HG02970 (cell line): Measurements from ENCODE around the gene COPB2.

ENCODE experiments used
- ATAC-seq: cut with Tn5 transposase; IDR thresholded peaks from one replicate; pipeline ENCODE4 v1.9.1; 2021; ENCODE audit warnings: mild to moderate bottlenecking, moderate library complexity, moderate number of reproducible peaks; ENCODE audit not compliant: unreplicated experiment, low FRiP score

The COPB2 gene

DNA sequence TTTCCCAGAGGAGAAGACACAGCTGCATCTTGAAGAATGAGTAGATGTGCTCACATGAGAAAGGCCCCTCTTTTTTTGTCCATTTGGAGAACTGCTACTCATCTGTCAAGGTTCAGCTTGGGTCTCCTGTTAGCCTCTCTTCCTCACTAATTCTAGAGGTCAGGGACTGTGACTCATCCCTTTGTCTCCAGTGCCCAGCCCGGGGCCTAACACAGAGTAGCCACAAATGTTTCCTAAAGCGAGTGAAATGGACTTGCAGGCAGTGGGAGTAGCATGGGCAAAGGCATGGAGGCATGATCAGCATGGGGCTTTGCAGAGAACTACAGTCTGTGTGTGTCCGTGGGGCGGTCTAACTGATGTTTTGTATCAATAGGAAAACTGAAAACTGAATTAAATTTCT lies 79.6 kb downstream of the COPB2 start:
- ATAC-seq = no peak

DNA sequence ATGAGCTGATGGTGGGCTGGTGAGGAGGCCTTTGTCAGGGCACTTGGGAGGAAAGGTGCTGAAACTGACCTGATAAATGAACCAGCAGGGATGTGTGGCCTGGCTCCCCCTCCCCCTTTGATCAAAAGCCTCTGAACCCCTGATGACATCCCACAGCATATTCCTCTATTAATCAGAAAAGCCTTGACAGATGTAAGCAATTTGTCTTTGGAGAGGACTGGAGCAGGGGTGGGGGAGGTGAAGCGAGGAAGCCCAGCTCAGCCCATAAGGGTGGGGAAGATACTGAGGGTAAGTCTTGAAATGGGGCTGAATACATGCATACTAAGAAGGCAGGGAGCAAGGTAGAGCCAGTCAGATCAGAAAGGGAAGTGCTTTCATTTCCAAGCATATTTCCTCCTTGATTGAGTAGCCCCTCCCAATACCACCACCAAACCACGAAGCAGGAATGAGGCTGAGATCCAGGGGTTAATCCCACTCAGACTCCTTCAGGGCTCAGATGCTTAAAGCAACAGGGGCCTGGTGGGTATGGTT lies 80.3 kb downstream of the COPB2 start:
- ATAC-seq = no peak

DNA sequence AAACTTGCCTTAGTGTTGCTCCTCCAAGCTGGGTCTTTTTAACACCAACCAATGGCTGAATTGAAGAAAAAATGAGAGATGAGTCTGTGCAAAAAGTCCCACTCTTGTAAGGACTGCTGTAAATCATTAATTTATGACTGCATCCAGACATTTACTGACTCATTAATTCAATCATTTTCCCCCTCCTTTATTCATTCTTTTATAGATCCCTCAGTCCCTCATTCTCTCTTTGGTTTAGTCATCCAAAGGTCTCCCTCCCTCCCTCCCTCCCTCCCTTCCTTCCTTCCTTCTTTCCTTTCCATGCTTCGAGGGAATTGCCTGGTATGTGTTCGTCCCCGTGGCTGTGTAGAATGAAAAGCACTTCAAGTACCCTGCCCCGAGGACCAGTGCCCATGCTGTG lies 80.9 kb downstream of the COPB2 start:
- ATAC-seq = no peak

DNA sequence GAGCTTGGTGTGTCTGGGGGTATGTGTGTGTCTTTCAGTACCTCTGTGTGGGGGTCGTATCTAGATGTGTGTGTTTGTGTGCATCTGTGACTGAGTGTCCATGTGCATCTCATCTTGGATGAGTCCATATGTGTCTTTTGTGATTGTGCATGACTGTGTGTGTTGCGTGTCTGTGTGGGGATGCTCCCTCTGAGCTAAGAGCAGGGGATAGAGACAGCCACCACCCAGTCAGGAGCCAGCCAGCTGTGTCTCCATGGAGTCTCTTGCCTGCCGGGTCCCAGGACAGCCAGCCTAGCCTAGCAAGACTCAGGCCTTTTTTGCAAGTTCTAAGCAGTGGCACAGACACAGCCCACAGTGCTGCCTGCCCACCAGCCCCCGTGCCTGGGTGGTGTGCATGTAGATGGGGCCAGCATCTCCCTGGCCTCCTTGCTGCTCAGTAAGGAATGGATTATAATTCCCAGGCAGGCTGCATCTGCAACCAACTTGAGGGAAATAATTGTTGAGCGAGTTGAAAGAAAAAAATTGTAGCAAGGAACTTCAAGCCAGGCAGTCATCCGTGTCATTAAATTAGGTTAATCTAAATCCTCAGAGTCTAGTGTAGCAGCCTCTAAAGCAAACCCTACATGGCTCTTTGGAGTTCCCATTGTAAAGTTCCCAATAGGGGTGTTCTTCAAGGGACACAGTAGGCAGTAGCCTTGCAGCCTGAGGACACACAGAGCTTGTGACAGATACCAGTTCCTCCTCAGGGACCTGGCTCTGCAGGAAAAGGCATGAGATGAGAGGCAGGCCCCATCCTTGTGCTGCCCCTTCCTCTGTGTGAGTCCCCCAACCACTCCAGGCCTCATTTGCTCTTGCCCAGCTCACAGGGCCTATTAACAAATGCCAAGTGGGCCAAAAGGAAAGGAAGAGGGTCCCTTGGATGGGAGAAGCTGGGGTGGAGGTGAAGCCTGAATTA lies 81.6 kb downstream of the COPB2 start:
- ATAC-seq = no peak
